ENCODE data around the gene TST.

Gene TST

GRCh38 chr22:36979016-36979910, 40.0 kb downstream of the TST start:
- DNase-seq, result no peak

- peak; percentile 48 for DNase-seq
Observed at GRCh38 chr22:36977947-36978660, 41.1 kb downstream of the TST start.

GRCh38 chr22:36977401-36977861, 41.8 kb downstream of the TST start:
- DNase-seq, result no peak

- no peak for DNase-seq
Observed at GRCh38 chr22:36976606-36977005, 42.6 kb downstream of the TST start.

GRCh38 chr22:36971341-36972125, 47.7 kb downstream of the TST start:
- DNase-seq, result no peak

GRCh38 chr22:36968249-36968964, 50.8 kb downstream of the TST start:
- DNase-seq, result no peak

GRCh38 chr22:36966851-36967540, 52.3 kb downstream of the TST start:
- DNase-seq, result no peak

GRCh38 chr22:36965696-36966095, 53.6 kb downstream of the TST start:
- DNase-seq, result no peak

GRCh38 chr22:36964106-36964505, 55.1 kb downstream of the TST start:
- no peak for DNase-seq

GRCh38 chr22:36963302-36963701, 55.9 kb downstream of the TST start:
- DNase-seq, result no peak

- no peak for DNase-seq
Observed at GRCh38 chr22:36961626-36962025, 57.6 kb downstream of the TST start.

Data from NCI-H526 treated with DMSO at 0.1 percent for 48 hours (cell line).